Measurements from ENCODE around the gene VIL1.

- TF ChIP-seq CTCF (conservative IDR thresholded peaks at IDR 0.05; ENCODE audit: low read depth, low read length) (no peak), RCOR1 (IDR thresholded peaks at IDR 0.05; ENCODE audit: insufficient replicate concordance, low read length) (no peak), CEBPB (IDR thresholded peaks at IDR 0.05; ENCODE audit: low read depth, low read length) (no peak)
Measured at GRCh38 chr2:218500501-218501060, 81.7 kb downstream of the VIL1 start.
